ENCODE results near the gene LYPD3. TPM values are rescaled to one million over a fixed set of nuclear protein-coding genes. Genes with fewer than 3 reads are reported as not detected.

LYPD3 gene
- total and polyA plus RNA-seq, 4 donors: 1.2 to 2.6 (median 1.6) TPM

DNA sequence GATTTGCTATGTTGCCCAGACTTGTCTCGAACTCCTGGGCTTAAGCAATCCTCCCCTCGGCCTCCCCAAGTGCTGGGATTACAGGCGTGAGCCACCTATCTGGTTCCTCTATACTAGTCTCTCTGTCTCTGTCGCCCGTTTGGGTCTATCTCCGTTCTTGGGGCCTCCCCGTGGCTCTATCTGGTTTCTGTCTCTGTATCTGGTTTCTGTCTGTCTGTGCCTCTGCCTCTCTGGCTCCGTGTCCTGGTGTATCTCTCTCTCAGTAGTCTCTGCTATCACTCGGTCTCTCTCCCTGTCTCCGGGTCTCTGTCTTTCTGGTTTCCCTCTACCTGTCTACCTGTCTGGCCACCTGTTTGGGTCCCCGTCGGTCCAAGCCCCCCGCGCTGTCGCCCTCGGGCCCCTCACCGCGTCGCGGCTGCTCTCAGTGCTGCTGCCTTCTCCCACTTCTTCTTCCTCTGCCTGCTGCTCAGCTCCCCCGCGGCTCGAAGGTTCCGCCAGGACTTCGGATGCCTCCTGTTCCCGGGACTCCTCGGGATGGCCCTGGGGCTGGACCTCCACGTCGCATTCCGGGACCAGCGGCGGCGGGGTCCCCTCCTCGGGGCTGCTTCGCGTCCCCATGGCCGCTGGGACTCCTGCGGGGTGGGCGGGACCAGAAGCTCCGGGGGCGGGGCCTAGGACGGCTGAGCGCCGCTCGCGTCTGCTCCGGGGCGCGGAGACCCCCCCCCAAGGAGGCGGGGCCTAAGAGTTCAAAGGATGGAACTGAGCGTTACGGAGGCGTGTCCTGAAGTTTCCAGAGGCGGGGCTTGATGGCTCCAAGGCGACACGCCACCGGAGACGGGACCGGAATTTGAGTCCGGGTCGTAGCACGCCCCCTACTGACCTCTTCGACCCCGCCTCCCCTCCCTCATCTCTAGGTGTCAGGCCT is 38.4 kb upstream of the LYPD3 start:
- no peaks in the 10 kb centered on the region for H3K4me1 ChIP-seq (ENCODE audit: control insufficient read depth in 1 of 2, insufficient read depth in 2 of 2, low read length in 2 of 2)
- intact Hi-C loops (cut with DNase I): loop anchor here (1.0 to 5.0 kb wide), 2 partner anchors 40 to 41 kb away; no protein-coding TSS in a partner anchor
- no peaks in the 10 kb centered on the region for H3K9me3 ChIP-seq (ENCODE audit: control insufficient read depth, low read length)
- peak overlapping the region; percentile 53 to 84 for H3K4me3 ChIP-seq (ENCODE audit: low read length in 2 of 2)
- H3K27me3 ChIP-seq (ENCODE audit: control insufficient read depth in 1 of 2, insufficient read depth in 2 of 2, low read length in 1 of 2): no peaks in the 10 kb centered on the region
- ATAC-seq (ENCODE audit: low FRiP score) (peak; percentile 99), DNase-seq (peak; percentile 98 to 100)
- H3K27ac ChIP-seq (ENCODE audit: low read depth in 1 of 2, low read length in 2 of 2): peak overlapping the region in 1 of 2 donors; percentile 69
- peaks cover 1 to 2% of the 10 kb centered on the region in 2 donors for H3K36me3 ChIP-seq (ENCODE audit: control insufficient read depth in 1 of 2, insufficient read depth in 2 of 2, low read length in 1 of 2)
- WGBS, 2 donors: 1 to 2% methylated on average over 57 to 64 of the region's 64 CpGs

DNA sequence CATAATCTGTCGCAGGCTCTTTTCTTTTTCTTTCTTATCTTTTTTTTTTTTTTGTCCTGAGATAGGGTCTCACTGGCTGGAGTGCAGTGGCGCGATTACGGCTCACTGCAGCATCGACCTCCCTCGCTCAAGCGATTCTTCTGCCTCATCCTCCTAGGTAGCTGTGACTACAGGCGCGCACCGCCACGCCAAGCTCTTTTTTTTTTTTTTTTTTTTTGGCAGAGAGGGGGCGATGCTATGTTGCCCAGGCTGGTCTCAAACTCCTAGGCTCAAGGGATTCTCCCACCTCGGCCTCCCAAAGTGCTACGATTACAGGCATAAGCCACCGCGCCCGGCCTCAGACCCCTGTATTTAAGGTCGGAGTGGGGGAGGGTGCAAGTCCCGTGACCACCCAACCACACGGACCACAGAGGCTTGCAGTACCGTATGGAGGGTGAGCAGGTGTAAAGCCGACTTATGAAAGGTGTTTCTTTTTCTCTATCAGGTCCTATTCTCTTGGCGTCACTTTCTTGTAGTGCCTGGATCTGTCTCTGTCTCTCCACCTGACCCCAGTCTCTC is 37.1 kb upstream of the LYPD3 start:
- intact Hi-C loops (cut with DNase I): loop anchor here in 1 of 2 donors (5.0 kb wide), 1 partner anchor 40 kb away; no protein-coding TSS in a partner anchor
- Histone ChIP-seq H3K36me3 (ENCODE audit: control insufficient read depth in 1 of 2, insufficient read depth in 2 of 2, low read length in 1 of 2) (no peaks in the 10 kb centered on the region), H3K9me3 (ENCODE audit: control insufficient read depth, low read length) (no peaks in the 10 kb centered on the region), H3K27ac (ENCODE audit: low read depth in 1 of 2, low read length in 2 of 2) (no peak overlapping the region), H3K27me3 (ENCODE audit: control insufficient read depth in 1 of 2, insufficient read depth in 2 of 2, low read length in 1 of 2) (no peaks in the 10 kb centered on the region), H3K4me1 (ENCODE audit: control insufficient read depth in 1 of 2, insufficient read depth in 2 of 2, low read length in 2 of 2) (no peaks in the 10 kb centered on the region), H3K4me3 (ENCODE audit: low read length in 2 of 2) (no peak overlapping the region)
- DNase-seq: no peak
- ATAC-seq (ENCODE audit: low FRiP score): no peak
- 84 to 87% methylated on average over 22 to 23 of the region's 23 CpGs for WGBS, 2 donors

DNA sequence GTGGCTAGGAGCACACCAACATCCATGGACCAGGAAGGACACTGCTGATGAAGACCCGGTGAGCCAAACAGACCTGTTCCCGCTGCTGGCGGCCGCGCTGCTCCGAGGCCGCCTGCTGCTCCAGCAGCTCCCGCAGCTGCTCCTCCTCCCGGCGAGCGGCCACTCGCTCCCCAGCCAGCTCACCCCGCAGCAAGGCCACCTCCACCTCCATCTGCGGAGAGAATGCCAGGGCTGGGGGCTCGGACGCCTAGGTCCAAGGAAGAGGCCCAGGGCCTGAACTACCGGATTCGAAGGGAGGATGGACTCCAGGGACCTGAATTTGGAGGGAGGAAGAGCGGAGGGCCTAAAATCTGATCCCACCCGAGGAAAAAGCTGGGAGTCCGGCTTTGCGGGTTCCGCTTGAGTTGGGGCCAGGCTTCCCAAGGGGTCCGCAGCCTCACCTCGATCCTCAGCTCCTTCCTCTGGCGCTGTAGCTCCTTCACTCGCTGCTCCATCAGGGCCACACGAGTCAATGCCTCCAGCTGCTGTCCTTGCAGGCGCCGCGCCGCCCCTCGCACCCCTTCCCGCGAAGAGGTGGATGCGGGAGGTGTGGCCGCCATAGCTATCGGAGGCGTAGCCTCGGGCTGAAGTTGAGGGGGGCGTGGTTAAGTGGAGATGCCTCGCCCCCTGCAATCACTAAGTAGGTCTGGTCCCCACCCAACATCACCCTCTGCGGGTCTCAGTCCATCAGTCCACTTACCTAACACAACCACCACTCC is 36.4 kb upstream of the LYPD3 start:
- H3K4me1 ChIP-seq (ENCODE audit: control insufficient read depth in 1 of 2, insufficient read depth in 2 of 2, low read length in 2 of 2): no peaks in the 10 kb centered on the region
- H3K27me3 ChIP-seq (ENCODE audit: control insufficient read depth in 1 of 2, insufficient read depth in 2 of 2, low read length in 1 of 2): no peaks in the 10 kb centered on the region
- WGBS, 2 donors: 70 to 79% methylated on average over 41 to 43 of the region's 43 CpGs
- DNase-seq (no peak), ATAC-seq (ENCODE audit: low FRiP score) (no peak)
- H3K9me3 ChIP-seq (ENCODE audit: control insufficient read depth, low read length): no peaks in the 10 kb centered on the region
- no peak overlapping the region for H3K4me3 ChIP-seq (ENCODE audit: low read length in 2 of 2)
- intact Hi-C loops (cut with DNase I): loop anchor here in 1 of 2 donors (2.0 to 5.0 kb wide), 2 partner anchors 23 to 40 kb away; no protein-coding TSS in a partner anchor
- H3K36me3 ChIP-seq (ENCODE audit: control insufficient read depth in 1 of 2, insufficient read depth in 2 of 2, low read length in 1 of 2): no peaks in the 10 kb centered on the region
- H3K27ac ChIP-seq (ENCODE audit: low read depth in 1 of 2, low read length in 2 of 2): no peak overlapping the region

DNA sequence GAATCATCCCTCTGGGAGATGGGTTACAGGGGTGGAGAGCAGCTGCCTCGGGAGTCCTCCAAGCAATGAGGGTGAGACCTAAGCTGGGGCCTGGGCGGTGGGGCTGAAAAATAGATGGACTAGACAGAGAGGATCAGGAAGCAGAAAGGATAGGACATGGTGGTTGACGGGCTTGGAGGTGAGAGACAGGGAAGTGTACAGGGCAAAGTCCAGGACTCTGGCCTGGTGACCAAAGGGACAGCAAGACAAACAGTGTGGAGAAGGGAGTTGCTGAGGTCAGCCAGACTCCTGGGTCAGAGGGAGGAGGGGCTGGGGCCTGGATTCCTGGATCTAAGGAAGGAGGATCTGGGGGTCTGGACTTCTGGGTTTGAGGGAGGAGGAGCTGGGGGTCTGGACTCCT is 33.6 kb upstream of the LYPD3 start:
- H3K27ac ChIP-seq (ENCODE audit: low read depth in 1 of 2, low read length in 2 of 2): no peak overlapping the region
- H3K36me3 ChIP-seq (ENCODE audit: control insufficient read depth in 1 of 2, insufficient read depth in 2 of 2, low read length in 1 of 2): peaks cover 0 to 2% of the 10 kb centered on the region in 2 donors
- intact Hi-C loops (cut with DNase I): no loop called here

DNA sequence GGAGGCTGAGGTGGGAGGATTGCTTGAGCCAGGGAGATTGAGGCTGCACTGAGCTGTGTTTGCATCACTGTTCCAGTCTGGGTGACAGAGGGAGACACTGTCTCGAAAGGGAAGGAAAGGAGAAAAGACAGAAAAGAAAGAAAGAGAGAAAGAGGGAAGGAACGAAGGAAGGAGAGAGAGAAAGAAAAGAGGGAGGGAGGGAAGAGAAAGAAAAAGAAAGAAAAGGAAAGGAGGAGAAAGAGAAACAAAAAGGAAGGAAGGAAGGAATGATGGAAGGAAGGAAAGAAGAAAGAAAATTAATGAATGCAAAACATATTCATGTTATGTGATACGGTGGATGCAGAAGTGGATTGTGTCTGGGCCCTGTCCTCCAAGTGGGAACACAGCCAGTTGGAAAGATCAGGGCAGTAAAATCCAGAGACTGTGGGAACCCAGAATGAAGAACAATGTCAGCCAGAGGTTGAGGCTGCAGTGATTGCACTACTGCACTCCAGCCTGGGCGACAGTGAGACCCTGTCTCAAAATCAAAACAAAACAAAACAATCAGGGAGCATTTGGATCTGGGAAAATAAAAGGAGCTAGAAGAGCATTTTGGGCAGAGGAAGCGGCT is 32.9 kb upstream of the LYPD3 start:
- DNase-seq (no peak), ATAC-seq (ENCODE audit: low FRiP score) (no peak)
- no peaks in the 10 kb centered on the region for H3K9me3 ChIP-seq (ENCODE audit: control insufficient read depth, low read length)
- intact Hi-C loops (cut with DNase I): no loop called here
- H3K4me1 ChIP-seq (ENCODE audit: control insufficient read depth in 1 of 2, insufficient read depth in 2 of 2, low read length in 2 of 2): no peaks in the 10 kb centered on the region
- no peak overlapping the region for H3K4me3 ChIP-seq (ENCODE audit: low read length in 2 of 2)
- H3K27ac ChIP-seq (ENCODE audit: low read depth in 1 of 2, low read length in 2 of 2): no peak overlapping the region
- peaks cover 0 to 2% of the 10 kb centered on the region in 2 donors for H3K36me3 ChIP-seq (ENCODE audit: control insufficient read depth in 1 of 2, insufficient read depth in 2 of 2, low read length in 1 of 2)
- H3K27me3 ChIP-seq (ENCODE audit: control insufficient read depth in 1 of 2, insufficient read depth in 2 of 2, low read length in 1 of 2): no peaks in the 10 kb centered on the region
- 59 to 60% methylated on average over 5 of the region's 5 CpGs for WGBS, 2 donors

More for the DNA sequence above, 33.6 kb upstream of the LYPD3 start:
- DNase-seq (no peak), ATAC-seq (ENCODE audit: low FRiP score) (no peak)
- Histone ChIP-seq H3K27me3 (ENCODE audit: control insufficient read depth in 1 of 2, insufficient read depth in 2 of 2, low read length in 1 of 2) (no peaks in the 10 kb centered on the region), H3K4me3 (ENCODE audit: low read length in 2 of 2) (no peak overlapping the region), H3K9me3 (ENCODE audit: control insufficient read depth, low read length) (no peaks in the 10 kb centered on the region), H3K4me1 (ENCODE audit: control insufficient read depth in 1 of 2, insufficient read depth in 2 of 2, low read length in 2 of 2) (no peaks in the 10 kb centered on the region)
- 83 to 90% methylated on average over 3 of the region's 3 CpGs for WGBS, 2 donors

DNA sequence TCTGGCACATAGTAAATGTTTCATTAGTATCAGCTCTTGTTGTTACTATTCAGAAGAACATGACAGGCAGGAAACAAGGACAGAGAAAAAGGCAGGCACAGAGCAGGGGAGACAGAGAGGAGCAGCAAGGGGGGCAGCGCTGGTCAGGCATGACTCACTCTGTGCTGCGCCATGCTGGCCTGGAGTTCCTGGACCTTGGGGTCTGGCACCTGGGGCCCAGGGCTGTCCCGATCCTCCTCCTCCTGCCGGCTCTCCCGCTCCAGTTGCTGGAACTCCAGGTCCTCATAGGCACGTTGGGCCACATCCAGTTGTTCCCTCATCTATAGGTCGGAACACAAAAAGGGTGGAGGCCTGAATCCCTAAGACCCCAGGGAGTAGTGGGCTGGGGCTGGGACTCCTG is 31.6 kb upstream of the LYPD3 start:
- 93 to 95% methylated on average over 7 of the region's 7 CpGs for WGBS, 2 donors
- ATAC-seq (ENCODE audit: low FRiP score) (no peak), DNase-seq (no peak)
- Histone ChIP-seq H3K4me1 (ENCODE audit: control insufficient read depth in 1 of 2, insufficient read depth in 2 of 2, low read length in 2 of 2) (no peaks in the 10 kb centered on the region), H3K9me3 (ENCODE audit: control insufficient read depth, low read length) (no peaks in the 10 kb centered on the region), H3K36me3 (ENCODE audit: control insufficient read depth in 1 of 2, insufficient read depth in 2 of 2, low read length in 1 of 2) (peaks cover 0 to 2% of the 10 kb centered on the region in 2 donors), H3K4me3 (ENCODE audit: low read length in 2 of 2) (no peak overlapping the region), H3K27ac (ENCODE audit: low read depth in 1 of 2, low read length in 2 of 2) (no peak overlapping the region), H3K27me3 (ENCODE audit: control insufficient read depth in 1 of 2, insufficient read depth in 2 of 2, low read length in 1 of 2) (no peaks in the 10 kb centered on the region)
- intact Hi-C loops (cut with DNase I): no loop called here

DNA sequence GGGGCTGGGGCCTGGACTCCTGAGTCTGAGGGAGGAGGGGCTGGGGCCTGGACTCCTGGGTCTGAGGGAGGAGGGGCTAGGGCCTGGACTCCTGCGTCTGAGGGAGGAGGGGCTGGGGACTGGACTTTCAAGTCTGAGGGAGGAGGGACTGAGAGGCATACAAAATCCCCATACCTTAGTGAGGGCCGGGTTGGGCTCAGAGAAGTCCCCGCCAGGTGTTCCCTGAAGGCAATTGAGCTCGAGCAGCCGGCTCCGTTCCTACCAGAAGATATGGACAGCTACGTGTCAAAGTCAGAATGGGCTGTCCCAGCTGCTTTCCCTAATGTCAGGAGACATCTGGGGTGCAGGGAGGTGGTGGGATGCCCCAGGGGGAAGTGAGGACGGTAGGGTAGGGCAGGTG is 29.7 kb upstream of the LYPD3 start:
- ATAC-seq (ENCODE audit: low FRiP score) (no peak), DNase-seq (no peak)
- Histone ChIP-seq H3K4me3 (ENCODE audit: low read length in 2 of 2) (no peak overlapping the region), H3K9me3 (ENCODE audit: control insufficient read depth, low read length) (no peaks in the 10 kb centered on the region), H3K27ac (ENCODE audit: low read depth in 1 of 2, low read length in 2 of 2) (no peak overlapping the region), H3K36me3 (ENCODE audit: control insufficient read depth in 1 of 2, insufficient read depth in 2 of 2, low read length in 1 of 2) (peaks cover 0 to 2% of the 10 kb centered on the region in 2 donors), H3K4me1 (ENCODE audit: control insufficient read depth in 1 of 2, insufficient read depth in 2 of 2, low read length in 2 of 2) (no peaks in the 10 kb centered on the region), H3K27me3 (ENCODE audit: control insufficient read depth in 1 of 2, insufficient read depth in 2 of 2, low read length in 1 of 2) (no peaks in the 10 kb centered on the region)
- intact Hi-C loops (cut with DNase I): no loop called here
- 74 to 77% methylated on average over 7 to 8 of the region's 8 CpGs for WGBS, 2 donors

DNA sequence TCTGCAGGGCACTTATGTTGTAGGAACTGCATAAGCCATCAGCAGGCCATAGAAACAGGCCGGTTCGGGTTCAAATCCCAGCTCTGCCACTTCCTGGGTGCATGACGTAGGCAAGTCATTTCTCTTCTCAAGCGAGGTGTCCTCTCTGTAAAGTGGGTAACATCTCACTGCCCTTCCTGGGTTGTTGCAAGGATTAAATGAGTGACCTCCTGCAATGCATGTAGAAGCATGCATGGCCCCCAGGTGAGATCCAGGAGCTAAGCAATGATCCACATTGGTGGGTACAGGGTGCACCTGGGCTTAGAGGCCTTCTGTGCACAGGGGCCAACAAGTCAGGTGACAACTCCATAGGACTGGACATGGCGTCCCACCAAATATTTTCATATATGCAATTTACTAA is 25.4 kb upstream of the LYPD3 start:
- Histone ChIP-seq H3K9me3 (ENCODE audit: control insufficient read depth, low read length) (no peaks in the 10 kb centered on the region), H3K4me1 (ENCODE audit: control insufficient read depth in 1 of 2, insufficient read depth in 2 of 2, low read length in 2 of 2) (no peaks in the 10 kb centered on the region), H3K27ac (ENCODE audit: low read depth in 1 of 2, low read length in 2 of 2) (no peak overlapping the region), H3K4me3 (ENCODE audit: low read length in 2 of 2) (no peak overlapping the region), H3K36me3 (ENCODE audit: control insufficient read depth in 1 of 2, insufficient read depth in 2 of 2, low read length in 1 of 2) (peaks cover 0 to 2% of the 10 kb centered on the region in 2 donors), H3K27me3 (ENCODE audit: control insufficient read depth in 1 of 2, insufficient read depth in 2 of 2, low read length in 1 of 2) (no peaks in the 10 kb centered on the region)
- ATAC-seq (ENCODE audit: low FRiP score) (no peak), DNase-seq (no peak)
- intact Hi-C loops (cut with DNase I): no loop called here
- 92 to 97% methylated on average over 5 of the region's 5 CpGs for WGBS, 2 donors
